Measurements from ENCODE around the gene HRH3.

HRH3 gene

DNA sequence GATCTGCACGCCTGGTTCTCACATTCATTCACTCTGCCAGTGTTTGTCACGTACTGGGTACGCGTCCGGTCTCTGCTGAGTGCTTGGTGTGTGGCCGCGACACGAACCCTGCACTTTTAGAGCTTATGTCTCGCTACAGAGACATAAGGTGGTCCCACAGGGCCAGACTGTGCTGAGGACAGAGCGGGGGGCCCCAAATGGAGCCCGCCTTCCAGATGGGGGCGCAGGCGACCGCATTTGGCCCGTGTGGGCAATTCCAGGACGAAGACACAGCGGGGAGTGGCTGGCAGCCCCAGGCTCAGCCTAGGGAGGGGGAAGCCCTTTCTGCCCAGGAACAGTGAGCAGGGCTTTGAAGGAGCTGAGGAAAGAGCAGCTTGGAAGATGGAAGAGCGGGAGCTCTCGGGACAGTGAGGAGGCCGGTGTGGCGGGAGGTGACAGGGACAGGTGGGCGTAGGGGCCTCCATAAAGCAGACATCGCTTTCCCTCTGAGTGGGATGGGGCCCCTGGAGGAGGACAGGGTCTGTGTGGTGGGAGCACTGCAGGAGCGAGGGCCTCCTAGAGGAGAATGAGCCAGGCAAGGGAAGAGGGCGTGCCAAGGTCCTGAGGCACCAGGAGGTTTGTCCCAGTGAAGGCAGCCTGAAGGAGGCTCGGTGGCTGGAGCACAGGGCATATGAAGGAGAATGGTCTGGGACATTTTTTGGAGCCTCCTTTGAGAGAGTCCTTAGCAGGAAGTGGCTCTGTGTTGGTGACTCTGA lies 45.0 kb downstream of the HRH3 start:
- no peak for DNase-seq

GRCh38 chr20:62174021-62174804 lies 45.9 kb downstream of the HRH3 start:
- DNase-seq = no peak

- no peak for DNase-seq
These were observed 47.4 kb downstream of the HRH3 start for GRCh38 chr20:62172666-62173065.

DNA sequence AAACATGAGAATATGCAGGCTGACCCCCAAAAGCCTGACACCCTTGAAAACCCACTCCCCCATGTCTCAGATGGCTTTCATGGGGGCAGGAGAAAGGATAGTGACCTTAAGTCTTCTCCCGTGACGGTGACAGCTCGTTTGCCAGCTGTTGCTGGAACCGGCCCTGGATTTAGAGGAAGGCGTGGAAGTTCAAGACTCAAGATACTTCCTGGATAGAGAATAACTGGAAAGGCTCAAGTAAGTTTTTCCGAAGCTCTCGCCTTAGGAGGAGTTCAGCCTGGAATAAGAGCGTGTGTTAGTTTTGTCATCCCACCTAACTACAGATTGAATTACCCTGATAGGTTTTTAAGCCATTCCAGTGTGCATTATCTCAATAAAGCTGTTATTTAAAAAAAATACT lies 48.8 kb downstream of the HRH3 start:
- no peak for DNase-seq

DNA sequence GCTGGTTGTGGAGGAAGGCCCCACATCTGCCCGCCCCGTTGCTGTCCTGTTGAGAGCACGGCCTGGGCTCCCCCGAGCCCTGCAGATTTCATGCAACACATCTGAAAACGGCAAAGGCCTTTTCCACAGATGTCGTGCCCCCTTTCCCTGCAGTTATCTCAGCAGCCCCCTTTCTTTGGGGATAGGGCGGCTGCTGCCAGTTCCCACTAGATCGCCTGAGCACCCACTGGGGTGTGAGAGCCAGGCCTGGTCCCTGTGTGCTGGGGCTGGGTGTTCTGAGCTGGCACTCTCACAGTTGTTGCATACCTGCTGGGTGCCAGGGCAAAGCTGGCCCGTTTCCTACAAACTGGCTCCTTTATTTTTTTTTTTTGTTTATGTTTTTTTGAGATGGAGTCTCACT lies 49.5 kb downstream of the HRH3 start:
- no peak for DNase-seq

- DNase-seq = no peak
These were observed 51.1 kb downstream of the HRH3 start for GRCh38 chr20:62168890-62169435.

- no peak for DNase-seq
These were observed 52.0 kb downstream of the HRH3 start for GRCh38 chr20:62168061-62168460.

GRCh38 chr20:62167474-62167873 lies 52.6 kb downstream of the HRH3 start:
- DNase-seq = no peak

DNA sequence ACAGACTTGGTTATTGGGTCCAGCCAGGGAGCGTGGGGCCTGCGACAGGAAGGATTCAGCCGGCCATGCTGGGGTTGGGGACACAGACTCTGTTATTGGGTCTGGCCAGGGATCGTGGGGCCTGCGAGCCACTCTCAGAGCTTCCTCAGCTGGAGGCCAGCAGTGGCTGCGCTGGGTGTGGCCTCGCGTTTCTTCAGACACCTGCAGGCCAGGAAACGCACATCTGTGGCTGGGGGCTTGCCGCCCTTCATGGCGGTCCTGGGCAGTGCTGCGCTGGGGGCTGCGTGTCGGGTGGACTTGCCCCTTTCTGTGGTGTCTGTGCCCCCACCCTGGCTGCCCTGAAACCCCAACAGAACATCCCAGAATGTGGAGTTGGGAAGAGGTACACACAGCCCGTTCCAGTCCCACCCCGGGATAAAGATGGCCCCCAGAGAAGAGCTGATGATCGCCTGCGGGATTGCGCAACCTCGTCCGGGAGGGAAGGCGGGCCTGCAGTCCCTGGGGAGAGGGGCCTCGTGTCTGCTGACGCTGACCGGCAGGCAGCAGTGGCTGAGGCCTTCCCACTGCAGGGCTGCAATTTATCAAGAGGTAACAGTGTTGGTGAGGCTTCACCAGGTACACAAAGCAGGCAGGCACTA lies 54.2 kb downstream of the HRH3 start:
- no peak for DNase-seq

Measured in activated CD8-positive, alpha-beta memory T cell treated with anti-CD3 and anti-CD28 coated beads, Interleukin-2, amount 50 U/mL, for 48 hours (primary cell).